ENCODE measurements around the gene RYR2.

RYR2 gene

GRCh38 chr1:237670302-237670701, 628.3 kb downstream of the RYR2 start:
- no peaks in the 10 kb centered on the region for H3K27me3 ChIP-seq
- H4K20me1 ChIP-seq: no peaks in the 10 kb centered on the region
- no peak for TF ChIP-seq Cebpa-rat (IDR thresholded peaks at IDR 0.05)
- H3K4me3 ChIP-seq: no peak overlapping the region
- no peak overlapping the region for H3K4me2 ChIP-seq
- H3K4me1 ChIP-seq: no peaks in the 10 kb centered on the region
- no peaks in the 10 kb centered on the region for H3K9me3 ChIP-seq (replicated peaks in 1 of 11)
- H3K9ac ChIP-seq: no peak overlapping the region
- H3K27ac ChIP-seq: no peak overlapping the region
- no peaks in the 10 kb centered on the region for H3K36me3 ChIP-seq

GRCh38 chr1:237671262-237671661, 629.3 kb downstream of the RYR2 start:
- no peaks in the 10 kb centered on the region for H4K20me1 ChIP-seq
- no peak overlapping the region for H3K4me2 ChIP-seq
- H3K9me3 ChIP-seq (replicated peaks in 1 of 11): no peaks in the 10 kb centered on the region
- no peaks in the 10 kb centered on the region for H3K36me3 ChIP-seq
- H3K9ac ChIP-seq: no peak overlapping the region
- H3K4me1 ChIP-seq: no peaks in the 10 kb centered on the region
- H3K4me3 ChIP-seq: no peak overlapping the region
- H3K27me3 ChIP-seq: no peaks in the 10 kb centered on the region
- no peak for TF ChIP-seq Cebpa-rat (IDR thresholded peaks at IDR 0.05)
- H3K27ac ChIP-seq: no peak overlapping the region

GRCh38 chr1:237671935-237672334, 630.0 kb downstream of the RYR2 start:
- H3K4me2 ChIP-seq: no peak overlapping the region
- no peak overlapping the region for H3K27ac ChIP-seq
- no peaks in the 10 kb centered on the region for H3K27me3 ChIP-seq
- H3K4me3 ChIP-seq: no peak overlapping the region
- no peaks in the 10 kb centered on the region for H3K9me3 ChIP-seq (replicated peaks in 1 of 11)
- H4K20me1 ChIP-seq: no peaks in the 10 kb centered on the region
- no peaks in the 10 kb centered on the region for H3K36me3 ChIP-seq
- H3K9ac ChIP-seq: no peak overlapping the region
- no peaks in the 10 kb centered on the region for H3K4me1 ChIP-seq
- no peak for TF ChIP-seq Cebpa-rat (IDR thresholded peaks at IDR 0.05)

GRCh38 chr1:237672748-237673147, 630.8 kb downstream of the RYR2 start:
- Histone ChIP-seq H3K27me3 (no peaks in the 10 kb centered on the region), H3K36me3 (no peaks in the 10 kb centered on the region), H3K4me1 (no peaks in the 10 kb centered on the region), H3K4me2 (no peak overlapping the region), H3K27ac (no peak overlapping the region), H3K4me3 (no peak overlapping the region), H3K9ac (no peak overlapping the region), H4K20me1 (no peaks in the 10 kb centered on the region), H3K9me3 (replicated peaks in 1 of 11) (no peaks in the 10 kb centered on the region)
- TF ChIP-seq Cebpa-rat (IDR thresholded peaks at IDR 0.05): no peak

- Histone ChIP-seq H3K4me3 (no peak overlapping the region), H3K27ac (no peak overlapping the region), H3K36me3 (no peaks in the 10 kb centered on the region), H3K4me1 (no peaks in the 10 kb centered on the region), H3K9me3 (replicated peaks in 1 of 11) (no peaks in the 10 kb centered on the region), H3K4me2 (no peak overlapping the region), H3K27me3 (no peaks in the 10 kb centered on the region), H3K9ac (no peak overlapping the region), H4K20me1 (no peaks in the 10 kb centered on the region)
- TF ChIP-seq Cebpa-rat (IDR thresholded peaks at IDR 0.05): no peak
Measured at GRCh38 chr1:237673631-237674030, 631.6 kb downstream of the RYR2 start.

- Histone ChIP-seq H3K36me3 (no peaks in the 10 kb centered on the region), H3K9me3 (replicated peaks in 1 of 11) (no peaks in the 10 kb centered on the region), H3K9ac (no peak overlapping the region), H3K4me1 (no peaks in the 10 kb centered on the region), H3K27me3 (no peaks in the 10 kb centered on the region), H3K4me3 (no peak overlapping the region), H4K20me1 (no peaks in the 10 kb centered on the region), H3K27ac (no peak overlapping the region), H3K4me2 (no peak overlapping the region)
- no peak for TF ChIP-seq Cebpa-rat (IDR thresholded peaks at IDR 0.05)
Measured at GRCh38 chr1:237677979-237678378, 636.0 kb downstream of the RYR2 start.

GRCh38 chr1:237679687-237680086, 637.7 kb downstream of the RYR2 start:
- Histone ChIP-seq H3K4me1 (no peaks in the 10 kb centered on the region), H3K9ac (no peak overlapping the region), H3K27ac (no peak overlapping the region), H3K4me2 (no peak overlapping the region), H3K4me3 (no peak overlapping the region), H3K27me3 (no peaks in the 10 kb centered on the region), H3K9me3 (replicated peaks in 1 of 11) (no peaks in the 10 kb centered on the region), H4K20me1 (no peaks in the 10 kb centered on the region), H3K36me3 (no peaks in the 10 kb centered on the region)
- TF ChIP-seq Cebpa-rat (IDR thresholded peaks at IDR 0.05): no peak

- H3K36me3 ChIP-seq: no peaks in the 10 kb centered on the region
- H3K9me3 ChIP-seq (replicated peaks in 1 of 11): no peaks in the 10 kb centered on the region
- H3K9ac ChIP-seq: no peak overlapping the region
- H3K27ac ChIP-seq: no peak overlapping the region
- no peak overlapping the region for H3K4me3 ChIP-seq
- H4K20me1 ChIP-seq: no peaks in the 10 kb centered on the region
- no peak overlapping the region for H3K4me2 ChIP-seq
- no peak for TF ChIP-seq Cebpa-rat (IDR thresholded peaks at IDR 0.05)
- H3K27me3 ChIP-seq: no peaks in the 10 kb centered on the region
- H3K4me1 ChIP-seq: no peaks in the 10 kb centered on the region
Measured at GRCh38 chr1:237681210-237681609, 639.2 kb downstream of the RYR2 start.

- no peak for TF ChIP-seq Cebpa-rat (IDR thresholded peaks at IDR 0.05)
- H3K27me3 ChIP-seq: no peaks in the 10 kb centered on the region
- no peak overlapping the region for H3K4me3 ChIP-seq
- H3K9me3 ChIP-seq (replicated peaks in 1 of 11): no peaks in the 10 kb centered on the region
- no peak overlapping the region for H3K27ac ChIP-seq
- H3K4me2 ChIP-seq: no peak overlapping the region
- H4K20me1 ChIP-seq: no peaks in the 10 kb centered on the region
- no peaks in the 10 kb centered on the region for H3K36me3 ChIP-seq
- no peak overlapping the region for H3K9ac ChIP-seq
- H3K4me1 ChIP-seq: no peaks in the 10 kb centered on the region
Measured at GRCh38 chr1:237684236-237684635, 642.3 kb downstream of the RYR2 start.

- H3K36me3 ChIP-seq: no peaks in the 10 kb centered on the region
- no peaks in the 10 kb centered on the region for H3K9me3 ChIP-seq (replicated peaks in 1 of 11)
- H3K4me2 ChIP-seq: no peak overlapping the region
- H3K4me3 ChIP-seq: no peak overlapping the region
- H3K4me1 ChIP-seq: no peaks in the 10 kb centered on the region
- H4K20me1 ChIP-seq: no peaks in the 10 kb centered on the region
- no peak overlapping the region for H3K9ac ChIP-seq
- TF ChIP-seq Cebpa-rat (IDR thresholded peaks at IDR 0.05): no peak
- no peaks in the 10 kb centered on the region for H3K27me3 ChIP-seq
- H3K27ac ChIP-seq: no peak overlapping the region
Measured at GRCh38 chr1:237685551-237685950, 643.6 kb downstream of the RYR2 start.

- Histone ChIP-seq H3K27me3 (no peaks in the 10 kb centered on the region), H3K27ac (no peak overlapping the region), H3K4me2 (no peak overlapping the region), H3K4me1 (no peaks in the 10 kb centered on the region), H3K9ac (no peak overlapping the region), H3K4me3 (no peak overlapping the region), H3K36me3 (no peaks in the 10 kb centered on the region), H3K9me3 (replicated peaks in 1 of 11) (no peaks in the 10 kb centered on the region), H4K20me1 (no peaks in the 10 kb centered on the region)
- no peak for TF ChIP-seq Cebpa-rat (IDR thresholded peaks at IDR 0.05)
Measured at GRCh38 chr1:237687804-237688203, 645.8 kb downstream of the RYR2 start.

Measured in BLaER1 treated with 17β-estradiol and CSF1 and Interleukin-3, amounts not matched to agents 10 nM and 100 nM (cell line).